Kidney epithelial cell (primary cell): ENCODE data around the gene MDFIC2. TPM values are rescaled to one million over a fixed set of nuclear protein-coding genes. Genes with fewer than 3 reads are reported as not detected.
"Not testable (repeated sequence)": the region's sequence is repeated elsewhere in the genome, so short reads cannot be mapped to it uniquely, and the experiment has no call there.

Experiments
- DNase-seq: peaks from one replicate; pipeline ENCODE4 v3.0.0-alpha.2; 2010; ENCODE audit warnings: low read depth
- H3K27me3 ChIP-seq: 2 replicates; pipeline ENCODE4 v1.6.0; 2011; ENCODE audit warnings: low read length; ENCODE audit not compliant: control insufficient read depth, insufficient read depth
- H3K36me3 ChIP-seq: 2 replicates; pipeline ENCODE4 v1.5.1; 2011; ENCODE audit warnings: low read length; ENCODE audit not compliant: control insufficient read depth, insufficient read depth
- H3K4me3 ChIP-seq: 2 replicates; pipeline ENCODE4 v1.5.1; 2011; ENCODE audit warnings: low read depth, mild to moderate bottlenecking, control low read depth, low read length
- total RNA-seq: library from RNA; depleted of rRNA; stranded (reverse); fragments of >200 nt; gene quantifications from 2 replicates; pipeline ENCODE4 v1.2.3, GENCODE V29; 2015
- TF ChIP-seq, protein P1 (sequence below): IDR thresholded peaks from 2 replicates; pipeline ENCODE4 v1.5.1; 2011; ENCODE audit warnings: mild to moderate bottlenecking, moderate library complexity, low read length, control low read depth, inconsistent platforms; ENCODE audit not compliant: insufficient read depth, poor library complexity, severe bottlenecking

Gene MDFIC2
- total RNA-seq, 1 donor from 2014 or later, result not detected

DNA sequence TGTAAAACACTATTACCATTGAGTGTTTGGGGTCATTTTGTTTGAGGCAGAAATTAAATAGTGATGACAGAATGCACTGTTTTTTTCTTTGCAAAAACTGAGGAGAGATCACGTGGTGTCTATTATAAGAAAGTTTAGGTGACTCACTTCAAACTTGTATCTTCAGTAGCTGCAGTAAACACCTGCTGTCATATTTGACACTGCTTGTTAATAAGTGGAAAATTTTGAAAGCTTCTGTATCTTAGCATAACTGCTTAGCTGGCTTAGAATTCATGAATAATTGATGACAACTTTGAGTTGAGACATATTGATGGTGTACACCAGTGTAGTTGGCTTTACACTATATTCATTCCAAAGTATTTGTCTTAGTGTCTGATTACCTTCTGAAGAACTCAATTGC lies 29.7 kb upstream of the MDFIC2 start:
- no peak overlapping the region for H3K4me3 ChIP-seq
- DNase-seq, result no peak
- TF ChIP-seq, protein P1, sequence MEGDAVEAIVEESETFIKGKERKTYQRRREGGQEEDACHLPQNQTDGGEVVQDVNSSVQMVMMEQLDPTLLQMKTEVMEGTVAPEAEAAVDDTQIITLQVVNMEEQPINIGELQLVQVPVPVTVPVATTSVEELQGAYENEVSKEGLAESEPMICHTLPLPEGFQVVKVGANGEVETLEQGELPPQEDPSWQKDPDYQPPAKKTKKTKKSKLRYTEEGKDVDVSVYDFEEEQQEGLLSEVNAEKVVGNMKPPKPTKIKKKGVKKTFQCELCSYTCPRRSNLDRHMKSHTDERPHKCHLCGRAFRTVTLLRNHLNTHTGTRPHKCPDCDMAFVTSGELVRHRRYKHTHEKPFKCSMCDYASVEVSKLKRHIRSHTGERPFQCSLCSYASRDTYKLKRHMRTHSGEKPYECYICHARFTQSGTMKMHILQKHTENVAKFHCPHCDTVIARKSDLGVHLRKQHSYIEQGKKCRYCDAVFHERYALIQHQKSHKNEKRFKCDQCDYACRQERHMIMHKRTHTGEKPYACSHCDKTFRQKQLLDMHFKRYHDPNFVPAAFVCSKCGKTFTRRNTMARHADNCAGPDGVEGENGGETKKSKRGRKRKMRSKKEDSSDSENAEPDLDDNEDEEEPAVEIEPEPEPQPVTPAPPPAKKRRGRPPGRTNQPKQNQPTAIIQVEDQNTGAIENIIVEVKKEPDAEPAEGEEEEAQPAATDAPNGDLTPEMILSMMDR, result no peak
- H3K36me3 ChIP-seq, result no peaks in the 10 kb centered on the region
- H3K27me3 ChIP-seq, result no peaks in the 10 kb centered on the region

DNA sequence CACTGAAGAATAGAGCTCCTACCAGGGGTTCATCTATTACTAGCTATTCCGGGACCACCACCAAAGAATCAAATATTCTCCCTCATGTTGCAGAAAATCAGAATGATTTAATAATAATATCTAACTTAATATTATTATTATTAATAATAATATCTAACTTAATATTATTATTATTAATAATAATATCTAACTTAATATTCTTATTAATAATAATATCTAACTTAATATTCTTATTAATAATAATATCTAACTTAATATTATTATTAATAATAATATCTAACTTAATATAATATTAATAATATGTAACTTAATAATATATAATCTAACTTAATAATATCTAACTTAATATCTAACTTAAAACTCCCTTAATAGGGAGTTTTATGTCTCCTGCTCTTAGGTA lies 24.4 kb upstream of the MDFIC2 start:
- not testable (repeated sequence) for H3K27me3 ChIP-seq, DNase-seq, H3K36me3 ChIP-seq, H3K4me3 ChIP-seq

DNA sequence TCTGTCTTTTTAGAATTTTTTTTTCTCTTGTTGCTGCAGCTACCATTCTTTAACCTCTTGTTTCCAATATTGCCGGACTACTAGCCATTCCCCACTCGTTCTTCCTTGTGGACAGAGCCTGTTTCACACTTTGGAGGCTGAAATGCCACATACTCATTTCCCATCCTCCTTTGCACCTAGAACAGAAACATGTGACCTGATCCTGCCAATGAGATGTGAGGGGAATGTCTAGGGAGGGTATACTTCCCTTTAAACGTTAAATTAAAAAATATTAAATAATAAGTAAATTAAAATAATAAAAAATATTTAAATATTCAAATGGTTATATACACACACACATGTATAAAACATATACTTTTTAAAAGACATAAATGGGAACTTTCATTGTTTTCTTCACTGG lies 20.6 kb upstream of the MDFIC2 start:
- Histone ChIP-seq H3K27me3 (no peaks in the 10 kb centered on the region), H3K4me3 (no peak overlapping the region), H3K36me3 (no peaks in the 10 kb centered on the region)
- TF ChIP-seq, protein P1, result no peak
- no peak for DNase-seq

DNA sequence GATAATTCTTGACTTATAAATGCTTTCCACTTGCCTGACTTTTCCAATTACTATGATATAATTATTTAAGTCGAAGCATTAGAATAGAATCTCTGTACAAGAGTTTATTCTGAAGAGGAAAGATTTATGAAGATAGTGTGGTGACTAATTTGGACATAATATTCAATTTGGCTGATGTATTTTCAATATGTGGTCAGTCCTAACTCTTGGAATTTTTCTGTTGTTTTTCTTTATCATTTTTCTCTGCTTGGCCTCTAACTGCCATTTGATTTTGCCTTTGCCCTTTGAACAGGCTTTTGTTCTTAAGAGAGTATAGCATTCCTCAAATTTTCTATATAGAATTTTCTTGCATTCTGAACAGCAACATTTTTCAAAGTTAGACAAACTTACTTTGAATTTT lies 2.6 kb upstream of the MDFIC2 start:
- TF ChIP-seq, protein P1, result no peak
- H3K27me3 ChIP-seq, result no peaks in the 10 kb centered on the region
- no peaks in the 10 kb centered on the region for H3K36me3 ChIP-seq
- no peak overlapping the region for H3K4me3 ChIP-seq
- no peak for DNase-seq

DNA sequence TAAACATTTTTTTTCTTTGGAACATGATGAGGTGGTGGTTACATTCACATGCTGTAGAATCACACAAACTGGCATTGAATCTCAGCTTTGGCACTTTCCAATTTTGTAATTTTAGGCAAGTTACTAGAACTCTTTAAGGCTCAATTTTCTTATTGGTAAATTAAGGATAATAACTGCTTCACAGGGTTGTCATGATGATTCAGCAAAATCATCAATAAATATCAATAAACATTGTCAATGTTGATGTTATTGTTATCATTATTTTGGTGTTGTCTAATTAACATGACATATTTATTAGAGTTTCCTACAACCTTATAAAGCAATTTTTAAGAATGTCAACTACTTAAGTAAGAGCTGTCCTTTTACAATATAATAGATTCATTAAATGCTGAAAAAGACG lies 1.6 kb downstream of the MDFIC2 start:
- H3K36me3 ChIP-seq, result no peaks in the 10 kb centered on the region
- no peak for DNase-seq
- TF ChIP-seq, protein P1, result no peak
- no peaks in the 10 kb centered on the region for H3K27me3 ChIP-seq
- no peak overlapping the region for H3K4me3 ChIP-seq

DNA sequence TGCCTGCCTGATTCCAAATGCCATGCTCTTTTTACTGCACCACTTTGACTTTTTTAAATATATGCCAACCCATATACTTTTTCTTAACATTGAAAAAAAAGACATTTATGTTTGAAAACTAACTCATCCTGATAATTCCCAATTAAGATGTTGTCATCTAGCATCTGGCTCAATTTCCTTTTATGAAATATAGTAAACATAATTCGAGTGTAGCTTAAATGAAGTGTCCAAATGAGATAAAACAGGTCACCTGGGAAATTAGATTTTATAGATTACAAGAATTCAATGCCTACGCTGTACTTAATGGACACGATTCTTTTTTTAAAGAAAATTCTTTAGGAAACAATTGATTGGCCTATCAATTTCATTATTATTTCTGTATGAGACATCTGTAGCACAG lies 2.8 kb downstream of the MDFIC2 start:
- Histone ChIP-seq H3K27me3 (no peaks in the 10 kb centered on the region), H3K36me3 (no peaks in the 10 kb centered on the region), H3K4me3 (no peak overlapping the region)
- TF ChIP-seq, protein P1, result no peak
- DNase-seq, result no peak
